ENCODE results near the gene LIPA. TPM values are rescaled to one million over a fixed set of nuclear protein-coding genes. Genes with fewer than 3 reads are reported as not detected.

Gene LIPA
- total RNA-seq, 1 donor from 2014 or later = 17.0 TPM

DNA sequence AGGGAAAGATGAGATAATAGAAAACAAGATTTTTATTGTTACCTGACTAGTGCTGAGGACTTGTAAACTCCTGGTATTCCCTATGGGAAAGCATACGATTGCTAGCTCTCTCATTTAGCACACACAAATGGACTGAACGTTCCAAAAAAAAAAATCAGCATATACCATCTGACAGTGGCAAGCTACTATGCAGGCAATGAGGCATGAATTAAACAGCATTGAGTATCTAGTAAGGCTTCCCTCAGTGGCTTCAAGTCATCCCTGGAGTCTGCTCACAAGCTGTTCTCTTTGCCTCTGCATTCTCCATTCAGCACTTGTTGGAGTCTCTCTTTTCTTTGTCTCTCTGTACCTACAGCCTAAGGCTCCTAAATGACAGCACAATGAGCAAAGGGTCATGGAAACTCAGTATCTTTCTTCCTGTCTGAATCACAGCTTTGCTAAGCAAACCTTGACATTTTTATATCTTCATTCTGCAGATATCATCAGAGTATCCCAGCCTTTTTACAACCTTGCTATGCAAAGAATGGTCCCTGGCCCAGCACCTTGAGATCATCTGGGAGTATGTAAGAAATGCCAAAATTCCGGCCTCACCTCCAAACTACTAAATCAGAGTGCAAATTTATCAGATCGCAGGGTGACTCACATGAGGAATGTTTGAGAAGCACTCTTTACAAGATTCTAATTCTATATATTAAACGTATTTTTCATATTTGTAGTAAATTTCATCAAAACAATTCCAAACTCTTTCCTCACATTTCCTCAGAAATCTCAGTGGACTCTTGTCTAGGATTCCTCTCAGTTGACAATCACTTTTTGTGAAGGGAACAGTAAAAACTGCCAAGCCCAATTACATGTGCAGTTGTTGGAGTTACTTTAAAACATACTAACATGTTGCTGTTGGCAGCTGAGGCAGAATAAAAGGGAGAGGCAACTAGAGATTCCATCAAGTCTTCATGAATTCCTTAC lies 10.8 kb upstream of the LIPA start:
- DNase-seq (ENCODE audit: low spot score, unreplicated experiment) = no peak
- Mint-ChIP-seq H3K9me3 (ENCODE audit: low read depth) (no peaks in the 10 kb centered on the region), H3K27me3 (no peaks in the 10 kb centered on the region), H3K4me3 (ENCODE audit: low read depth) (no peak overlapping the region), H3K4me1 (ENCODE audit: low read depth) (peaks cover 4% of the 10 kb centered on the region), H3K27ac (no peak overlapping the region), H3K36me3 (ENCODE audit: insufficient read depth) (no peaks in the 10 kb centered on the region)
- TF ChIP-seq, protein P1, sequence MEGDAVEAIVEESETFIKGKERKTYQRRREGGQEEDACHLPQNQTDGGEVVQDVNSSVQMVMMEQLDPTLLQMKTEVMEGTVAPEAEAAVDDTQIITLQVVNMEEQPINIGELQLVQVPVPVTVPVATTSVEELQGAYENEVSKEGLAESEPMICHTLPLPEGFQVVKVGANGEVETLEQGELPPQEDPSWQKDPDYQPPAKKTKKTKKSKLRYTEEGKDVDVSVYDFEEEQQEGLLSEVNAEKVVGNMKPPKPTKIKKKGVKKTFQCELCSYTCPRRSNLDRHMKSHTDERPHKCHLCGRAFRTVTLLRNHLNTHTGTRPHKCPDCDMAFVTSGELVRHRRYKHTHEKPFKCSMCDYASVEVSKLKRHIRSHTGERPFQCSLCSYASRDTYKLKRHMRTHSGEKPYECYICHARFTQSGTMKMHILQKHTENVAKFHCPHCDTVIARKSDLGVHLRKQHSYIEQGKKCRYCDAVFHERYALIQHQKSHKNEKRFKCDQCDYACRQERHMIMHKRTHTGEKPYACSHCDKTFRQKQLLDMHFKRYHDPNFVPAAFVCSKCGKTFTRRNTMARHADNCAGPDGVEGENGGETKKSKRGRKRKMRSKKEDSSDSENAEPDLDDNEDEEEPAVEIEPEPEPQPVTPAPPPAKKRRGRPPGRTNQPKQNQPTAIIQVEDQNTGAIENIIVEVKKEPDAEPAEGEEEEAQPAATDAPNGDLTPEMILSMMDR (IDR thresholded peaks at IDR 0.05; ENCODE audit: unreplicated experiment) = no peak

DNA sequence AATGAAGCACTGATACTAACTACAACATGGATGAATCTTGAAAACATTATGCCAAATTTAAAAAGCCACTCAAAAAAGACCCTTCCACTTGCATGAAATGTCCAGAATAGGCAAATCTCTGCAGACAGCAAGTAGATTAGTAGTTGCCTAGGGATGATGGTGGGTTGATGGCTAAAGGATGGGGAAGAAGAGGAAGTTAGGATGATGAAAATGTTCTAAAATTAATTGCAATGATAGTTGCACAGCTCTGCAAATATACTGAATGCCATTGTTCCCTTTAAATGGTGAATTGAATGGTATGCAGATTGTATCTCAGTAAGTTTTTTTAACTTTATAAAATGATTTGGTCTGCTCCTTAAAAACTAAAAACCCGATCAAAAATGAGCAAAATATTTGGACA lies 7.3 kb upstream of the LIPA start:
- Mint-ChIP-seq H3K9me3 (ENCODE audit: low read depth) (peaks cover 7% of the 10 kb centered on the region), H3K4me3 (ENCODE audit: low read depth) (no peak overlapping the region), H3K27me3 (no peaks in the 10 kb centered on the region), H3K4me1 (ENCODE audit: low read depth) (peaks cover 2% of the 10 kb centered on the region), H3K27ac (no peak overlapping the region), H3K36me3 (ENCODE audit: insufficient read depth) (peaks cover 1% of the 10 kb centered on the region)
- TF ChIP-seq, protein P1 (IDR thresholded peaks at IDR 0.05; ENCODE audit: unreplicated experiment) = no peak
- DNase-seq (ENCODE audit: low spot score, unreplicated experiment) = no peak

DNA sequence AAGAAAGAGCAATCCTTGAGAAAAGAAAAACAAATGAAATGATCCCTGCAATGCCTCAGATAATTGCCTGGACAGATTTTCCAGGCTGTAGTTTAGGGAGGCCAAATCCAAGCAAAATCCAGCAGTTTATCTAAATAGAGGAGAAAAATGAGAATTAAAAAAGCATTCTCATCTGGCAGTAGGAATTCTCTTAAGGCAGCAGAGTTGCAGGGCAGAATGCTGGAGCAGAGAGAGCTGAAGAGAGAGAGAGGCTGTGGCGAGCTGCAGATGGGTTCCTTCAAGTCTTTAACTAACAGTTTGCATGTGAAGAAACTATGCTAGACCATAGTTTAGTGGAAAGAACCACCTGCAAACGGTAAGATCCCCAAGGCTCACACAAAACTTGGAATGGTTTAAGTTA lies 6.0 kb upstream of the LIPA start:
- H3K9me3 Mint-ChIP-seq (ENCODE audit: low read depth) = peaks cover 7% of the 10 kb centered on the region

DNA sequence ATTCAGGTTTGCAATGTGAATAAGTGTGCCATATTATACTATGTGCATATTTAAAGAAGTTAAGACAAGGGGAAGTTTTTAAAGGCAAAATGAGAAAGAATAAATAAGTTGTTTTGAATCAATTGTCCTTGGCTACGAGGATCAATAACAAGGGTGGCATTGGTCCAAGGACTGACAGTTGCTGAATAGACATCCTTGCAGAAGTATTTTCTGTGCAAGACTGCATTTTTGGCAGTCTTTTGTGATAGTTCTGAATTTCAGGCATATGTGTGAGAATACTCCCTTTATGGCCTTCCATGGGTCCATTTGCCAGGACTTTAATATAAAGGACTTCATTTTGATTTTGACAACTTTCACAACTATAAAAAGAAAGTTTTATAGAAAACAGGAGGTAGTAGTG lies 5.4 kb upstream of the LIPA start:
- DNase-seq (ENCODE audit: low spot score, unreplicated experiment) = no peak
- Mint-ChIP-seq H3K4me3 (ENCODE audit: low read depth) (no peak overlapping the region), H3K4me1 (ENCODE audit: low read depth) (peaks cover 2% of the 10 kb centered on the region), H3K9me3 (ENCODE audit: low read depth) (peaks cover 7% of the 10 kb centered on the region), H3K36me3 (ENCODE audit: insufficient read depth) (peaks cover 1% of the 10 kb centered on the region), H3K27me3 (no peaks in the 10 kb centered on the region), H3K27ac (no peak overlapping the region)
- TF ChIP-seq, protein P1 (IDR thresholded peaks at IDR 0.05; ENCODE audit: unreplicated experiment) = no peak

More for the DNA sequence above, 6.0 kb upstream of the LIPA start:
- DNase-seq (ENCODE audit: low spot score, unreplicated experiment) = no peak
- no peaks in the 10 kb centered on the region for H3K27me3 Mint-ChIP-seq
- H3K4me3 Mint-ChIP-seq (ENCODE audit: low read depth) = no peak overlapping the region
- TF ChIP-seq, protein P1 (IDR thresholded peaks at IDR 0.05; ENCODE audit: unreplicated experiment) = no peak
- peaks cover 2% of the 10 kb centered on the region for H3K4me1 Mint-ChIP-seq (ENCODE audit: low read depth)
- peaks cover 1% of the 10 kb centered on the region for H3K36me3 Mint-ChIP-seq (ENCODE audit: insufficient read depth)
- no peak overlapping the region for H3K27ac Mint-ChIP-seq

DNA sequence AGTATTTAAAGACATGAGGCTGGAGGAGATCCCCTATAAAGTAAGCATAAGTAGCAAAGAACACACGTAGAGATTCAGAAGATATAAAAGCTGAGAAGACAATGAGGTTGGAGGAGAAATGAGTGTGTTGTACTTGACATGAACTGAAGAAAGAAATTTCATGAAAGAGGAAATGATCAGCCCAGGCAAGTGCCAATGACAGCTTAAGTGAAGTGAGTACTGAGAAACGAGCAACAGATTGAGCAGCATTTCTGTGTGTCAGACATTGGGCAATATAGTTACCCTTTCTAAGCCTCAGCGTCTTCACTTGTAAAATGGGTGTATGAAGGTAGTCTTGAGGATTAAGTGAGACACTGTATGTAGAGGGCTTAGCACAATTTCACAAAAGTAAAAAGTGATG lies 4.8 kb upstream of the LIPA start:
- Mint-ChIP-seq H3K9me3 (ENCODE audit: low read depth) (peaks cover 7% of the 10 kb centered on the region), H3K4me3 (ENCODE audit: low read depth) (no peak overlapping the region), H3K27ac (no peak overlapping the region), H3K36me3 (ENCODE audit: insufficient read depth) (peaks cover 1% of the 10 kb centered on the region), H3K27me3 (no peaks in the 10 kb centered on the region), H3K4me1 (ENCODE audit: low read depth) (peaks cover 2% of the 10 kb centered on the region)
- no peak for DNase-seq (ENCODE audit: low spot score, unreplicated experiment)
- TF ChIP-seq, protein P1 (IDR thresholded peaks at IDR 0.05; ENCODE audit: unreplicated experiment) = no peak
